Measurements from ENCODE around the gene VRK1.

VRK1 gene

DNA sequence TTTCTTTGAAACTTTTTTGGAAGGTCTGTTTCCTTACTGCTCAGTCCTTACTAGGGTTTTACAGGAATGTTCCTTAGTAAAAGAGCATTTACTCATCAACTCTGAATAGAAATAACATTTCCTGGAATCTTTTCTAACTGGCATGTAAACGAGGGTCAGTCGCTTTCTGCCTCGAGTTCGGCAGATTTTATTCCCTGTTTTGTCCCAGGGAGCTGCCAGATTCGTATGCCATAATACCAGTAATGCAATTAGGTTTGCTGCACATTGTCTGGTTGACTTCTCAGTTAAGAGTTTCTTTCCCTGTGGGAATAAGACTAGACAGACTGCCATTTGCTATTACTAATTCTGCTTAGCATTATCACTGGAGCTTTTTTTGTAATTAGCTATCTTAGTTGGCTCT, 91.9 kb downstream of the VRK1 start:
- DNase-seq: no peak

DNA sequence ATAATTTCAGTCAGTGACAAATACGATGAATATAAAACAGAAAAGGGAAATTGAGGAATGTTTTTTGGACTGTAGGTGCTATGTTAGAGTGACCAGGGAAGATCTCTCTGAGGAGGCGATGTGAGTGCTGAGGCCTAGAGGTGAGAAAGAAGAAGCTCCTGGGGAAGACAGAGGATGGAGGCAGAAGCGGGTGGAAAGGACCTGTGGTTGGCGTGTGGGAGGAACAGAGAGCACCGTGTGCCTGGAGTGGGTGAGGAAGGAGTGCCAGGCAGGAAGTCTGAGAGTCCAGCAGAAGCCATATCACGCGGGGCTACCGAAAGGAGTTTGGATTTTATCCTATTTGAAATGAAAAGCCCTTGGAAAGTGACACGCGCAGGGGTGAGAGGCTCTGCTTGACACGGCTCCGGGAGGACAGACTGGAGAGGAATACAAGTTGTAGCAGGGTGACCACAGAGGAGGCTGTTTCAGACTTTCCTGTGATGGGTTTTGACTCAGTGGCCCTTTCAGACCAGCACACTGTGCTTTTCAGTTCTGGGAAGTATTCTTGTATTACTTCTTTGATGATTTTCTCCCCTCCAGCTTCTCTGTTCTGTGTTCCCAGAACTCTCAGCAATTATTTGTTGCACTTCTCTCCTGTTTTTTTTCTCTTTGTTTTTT, 96.9 kb downstream of the VRK1 start:
- DNase-seq: no peak

DNA sequence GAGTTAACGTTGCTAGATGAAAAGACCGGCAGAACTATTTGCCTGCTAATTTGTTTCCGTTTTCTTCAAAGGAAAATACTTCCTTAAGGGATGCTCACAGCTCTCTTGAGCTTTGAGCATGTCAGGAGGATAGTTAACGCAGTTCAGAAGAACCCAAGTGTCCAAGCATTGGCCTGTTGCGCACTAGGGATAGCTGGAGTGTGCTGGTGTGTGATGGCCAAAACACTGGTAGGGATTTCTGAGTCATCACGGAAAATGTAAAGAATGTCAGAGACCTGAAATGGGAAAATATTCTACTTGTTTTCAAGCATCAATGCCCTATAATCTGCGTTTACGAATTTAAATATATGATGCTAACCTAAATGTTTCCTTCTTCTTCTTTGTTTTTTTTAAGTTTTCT, 97.8 kb downstream of the VRK1 start:
- DNase-seq: peak; percentile 31

DNA sequence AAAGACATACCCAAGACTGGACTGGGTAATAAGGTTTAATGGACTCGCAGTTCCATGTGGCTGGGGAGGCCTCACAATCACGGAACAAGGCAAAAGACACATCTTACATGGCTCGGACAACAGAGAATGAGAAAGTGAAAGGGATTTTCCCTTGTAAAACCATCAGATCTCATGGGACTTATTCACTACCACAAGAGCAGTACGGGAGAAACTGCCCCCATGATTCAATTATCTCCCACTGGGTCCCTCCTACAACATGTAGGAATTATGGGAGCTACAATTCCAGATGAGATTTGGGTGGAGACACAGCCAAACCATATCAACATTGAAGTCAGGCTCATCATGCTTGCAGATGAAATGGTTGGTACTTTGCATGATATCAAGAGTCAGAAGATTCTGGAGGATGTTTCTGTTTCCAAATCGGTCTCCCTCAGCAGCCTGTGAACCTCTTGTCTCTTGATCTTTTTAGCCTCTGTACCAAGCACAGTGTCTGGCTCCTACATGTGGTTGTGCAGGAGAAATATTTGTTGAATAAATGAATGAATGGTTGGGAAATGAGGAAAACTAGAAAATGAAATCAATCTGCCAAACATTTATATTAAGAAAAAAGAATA, 98.6 kb downstream of the VRK1 start:
- no peak for DNase-seq

DNA sequence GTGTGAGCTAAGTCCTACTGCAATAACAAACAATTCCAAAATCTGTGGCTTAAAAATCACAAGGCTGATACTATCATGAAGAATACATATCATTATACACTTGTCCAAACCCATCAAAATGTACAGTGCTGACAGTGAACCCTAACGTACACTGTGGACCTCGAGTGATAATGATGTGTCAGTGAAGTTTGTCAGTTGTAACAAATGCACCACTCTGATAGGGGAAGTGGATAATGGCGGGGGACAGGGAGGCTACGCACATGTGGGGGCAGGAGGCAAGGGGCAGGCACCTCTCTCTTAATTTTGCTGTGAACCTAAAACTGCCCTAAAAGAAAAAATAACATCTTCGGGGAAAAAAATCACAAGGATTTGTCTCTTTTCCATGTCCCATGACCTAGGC, 100.0 kb downstream of the VRK1 start:
- no peak for DNase-seq

DNA sequence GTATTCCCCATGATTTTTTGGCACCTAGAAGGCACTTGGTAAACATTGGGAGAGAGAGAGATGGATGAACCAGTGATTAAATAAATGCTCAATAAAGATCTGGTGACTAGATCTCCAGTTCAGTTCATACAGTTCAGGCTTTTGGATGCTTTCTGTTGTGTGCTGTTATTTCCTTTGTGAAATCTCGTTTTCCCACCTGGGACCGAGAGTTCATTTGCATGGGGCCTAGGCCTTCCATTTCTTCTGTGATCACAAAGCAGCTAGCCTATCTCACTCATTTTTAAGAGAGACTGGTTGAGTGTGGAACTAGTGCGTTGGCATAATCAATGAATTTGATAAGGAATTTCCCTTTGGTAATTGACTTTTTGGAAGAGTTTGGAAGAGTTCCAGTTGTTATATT, 104.0 kb downstream of the VRK1 start:
- DNase-seq: no peak

DNA sequence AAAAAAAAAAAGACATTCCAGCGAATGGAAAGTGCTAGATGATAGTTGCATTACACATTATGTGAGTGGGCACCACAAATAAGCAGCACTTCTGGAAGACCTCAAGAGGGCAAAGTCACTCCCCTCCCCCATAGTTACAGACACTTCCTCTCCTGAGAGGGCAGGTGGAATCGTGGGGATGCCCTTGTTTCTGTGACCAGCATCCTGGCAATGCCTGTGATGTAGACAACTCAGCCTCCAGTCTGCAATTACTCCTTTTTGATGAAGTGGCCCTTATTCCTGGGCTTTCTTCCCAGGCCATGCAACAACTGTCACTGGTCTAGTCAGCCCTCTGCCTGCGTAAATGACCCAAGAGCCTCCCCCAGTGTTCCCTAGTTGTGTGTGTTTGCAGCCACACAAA, 104.8 kb downstream of the VRK1 start:
- no peak for DNase-seq

DNA sequence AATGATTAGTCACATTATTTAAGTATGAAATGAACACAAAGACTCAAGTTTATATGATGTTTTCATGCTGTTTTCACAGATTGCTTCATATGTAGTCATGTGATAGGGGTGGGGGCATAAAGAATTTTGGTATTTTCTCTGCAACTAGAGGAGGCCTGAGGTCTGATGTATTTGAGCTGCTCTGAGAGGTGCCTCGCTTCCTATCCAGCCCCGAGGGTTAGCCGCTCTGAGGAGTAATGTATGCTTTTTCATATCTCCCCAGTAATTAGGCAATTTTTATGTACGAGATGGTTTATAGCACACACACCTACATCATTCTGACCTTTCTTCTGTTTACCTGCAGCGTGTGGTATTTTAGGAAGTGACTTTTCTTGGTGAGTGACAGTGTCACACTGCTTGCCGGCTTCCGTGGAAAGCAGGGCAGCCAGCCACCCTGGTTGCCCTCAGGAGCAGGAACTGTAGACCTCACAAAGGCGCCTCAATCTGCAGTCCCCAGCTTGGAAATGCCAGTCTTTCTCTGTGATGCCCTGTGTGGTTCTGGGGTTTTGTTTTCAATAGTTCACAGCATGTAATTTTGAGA, 106.4 kb downstream of the VRK1 start:
- DNase-seq: no peak

DNA sequence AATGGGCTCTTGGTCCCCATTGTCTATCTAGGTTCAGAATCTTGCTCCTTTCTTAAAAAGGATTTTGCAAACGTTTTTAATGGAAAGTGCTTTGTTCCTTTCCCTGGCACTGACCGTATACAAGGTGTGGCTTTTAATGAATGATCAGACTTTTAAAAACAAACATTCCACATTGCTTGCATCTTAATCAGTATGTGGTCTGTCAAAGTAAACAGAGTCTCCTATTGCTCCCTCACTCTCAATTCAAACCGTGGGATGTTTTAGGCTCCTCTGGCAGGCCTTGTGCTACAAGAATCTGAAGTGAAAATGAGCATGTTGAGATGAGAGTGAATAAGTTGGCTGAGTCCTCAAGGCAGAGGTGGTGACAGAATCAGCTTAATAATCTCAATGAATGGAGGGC, 107.0 kb downstream of the VRK1 start:
- DNase-seq: no peak

DNA sequence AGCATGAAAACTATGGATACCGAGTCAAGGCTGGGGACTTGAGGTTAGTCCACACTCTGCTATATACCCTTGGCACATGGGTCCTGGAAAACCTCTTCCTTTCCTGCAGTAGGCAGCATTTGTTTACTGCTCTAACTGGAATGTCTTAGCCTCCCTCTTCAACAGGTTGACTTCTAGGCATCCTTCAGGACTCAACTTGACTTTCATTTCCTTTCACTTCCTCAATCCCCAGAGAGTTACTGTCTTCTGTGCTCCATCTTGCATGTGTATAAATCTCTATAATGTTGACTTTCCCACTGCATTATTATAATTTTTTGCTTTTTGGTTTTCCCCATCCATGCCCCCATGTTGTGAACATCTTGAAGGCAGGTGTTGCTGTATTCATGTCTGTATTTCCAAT, 107.9 kb downstream of the VRK1 start:
- DNase-seq: no peak

DNA sequence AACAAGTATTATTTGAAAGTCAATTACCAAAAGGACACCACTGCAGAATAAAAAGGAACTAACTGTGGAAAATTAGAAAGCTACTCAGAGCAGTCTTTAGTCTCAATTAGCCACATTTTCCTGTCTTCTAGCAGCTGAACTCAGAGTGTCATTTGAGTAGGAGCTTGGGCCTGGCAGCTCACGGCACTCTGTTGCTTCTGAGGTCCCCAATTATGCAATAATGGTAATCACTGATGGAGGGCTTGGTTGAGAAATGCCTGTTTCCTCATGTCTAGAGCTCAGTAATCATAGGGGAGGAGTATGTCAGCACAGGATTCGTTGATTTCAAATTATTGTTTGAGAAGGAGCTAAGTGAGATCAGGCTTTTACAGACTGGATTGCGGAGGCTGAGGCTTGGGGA, 108.6 kb downstream of the VRK1 start:
- no peak for DNase-seq

DNA sequence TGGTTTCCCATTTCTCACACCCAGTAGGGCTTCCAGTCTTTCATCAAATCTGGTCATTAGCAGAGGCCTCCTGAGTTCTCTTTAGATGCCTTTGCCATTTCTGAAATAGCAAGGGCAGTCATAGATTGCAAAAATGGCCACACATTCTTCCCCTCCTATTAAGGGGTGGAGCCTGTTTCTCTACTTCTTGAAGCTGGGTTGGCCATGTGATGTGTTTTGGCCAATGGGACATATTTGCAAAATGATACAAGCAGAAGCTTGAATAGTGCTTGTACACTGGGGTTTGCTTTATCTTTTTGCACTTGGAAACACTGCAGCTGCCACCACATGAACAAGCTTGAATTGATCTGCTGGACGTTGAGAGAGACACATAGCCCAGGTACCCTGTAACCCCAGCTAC, 109.3 kb downstream of the VRK1 start:
- DNase-seq: no peak

DNA sequence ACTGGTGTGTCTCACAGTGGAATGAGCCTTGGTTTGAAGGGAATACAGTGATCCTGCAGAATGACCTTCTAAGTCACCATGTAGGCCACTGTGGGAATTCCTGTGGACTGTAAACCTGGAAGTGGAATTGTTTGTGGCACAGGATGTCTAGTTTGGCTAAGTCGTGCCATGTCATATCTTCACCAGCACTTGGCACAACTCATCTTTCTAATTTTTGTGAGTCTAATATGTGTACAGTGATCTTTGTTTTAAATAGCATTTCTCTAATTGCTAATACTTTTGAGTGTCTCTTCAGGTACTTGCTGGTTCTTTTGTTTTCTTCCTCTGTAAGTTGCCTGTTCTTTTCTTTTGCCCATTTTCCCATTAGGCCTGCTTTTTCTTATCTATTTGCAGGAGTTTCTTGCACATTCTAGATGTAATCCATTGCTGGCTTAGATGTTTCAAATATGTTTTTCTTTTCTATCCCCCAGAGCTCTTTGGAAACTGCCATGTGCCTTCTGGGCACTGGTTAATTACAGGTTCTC, 112.7 kb downstream of the VRK1 start:
- DNase-seq: no peak

DNA sequence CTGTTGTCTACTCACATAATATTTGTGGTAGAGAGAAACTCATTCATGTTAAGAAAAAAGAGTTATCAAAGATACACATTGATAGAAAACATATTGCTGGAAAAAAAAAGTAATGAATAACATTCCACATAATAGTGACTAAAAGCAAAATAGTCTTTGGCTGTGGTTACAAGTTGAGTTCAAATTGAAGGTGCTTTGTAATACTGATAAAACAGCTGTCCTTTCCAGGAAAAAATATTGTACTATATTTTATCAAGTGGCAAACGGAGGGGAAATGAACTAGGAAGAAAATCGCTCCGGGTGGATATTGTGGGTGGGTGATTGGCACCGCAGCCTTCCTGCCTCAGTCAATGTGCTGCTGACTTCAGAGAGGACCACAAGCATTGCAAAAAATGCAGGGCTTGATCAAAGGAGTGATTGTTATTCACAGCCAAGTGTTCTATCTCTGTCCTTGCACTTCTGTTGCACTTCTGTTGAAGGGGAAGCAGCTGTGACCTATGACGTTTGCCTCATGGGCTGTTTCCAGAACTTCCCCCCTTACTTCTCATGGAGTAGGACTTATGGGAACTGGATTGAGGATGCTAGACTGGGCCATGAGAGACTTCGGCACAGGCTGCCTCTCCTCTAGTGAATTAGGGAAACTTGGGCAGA, 114.4 kb downstream of the VRK1 start:
- DNase-seq: no peak

DNA sequence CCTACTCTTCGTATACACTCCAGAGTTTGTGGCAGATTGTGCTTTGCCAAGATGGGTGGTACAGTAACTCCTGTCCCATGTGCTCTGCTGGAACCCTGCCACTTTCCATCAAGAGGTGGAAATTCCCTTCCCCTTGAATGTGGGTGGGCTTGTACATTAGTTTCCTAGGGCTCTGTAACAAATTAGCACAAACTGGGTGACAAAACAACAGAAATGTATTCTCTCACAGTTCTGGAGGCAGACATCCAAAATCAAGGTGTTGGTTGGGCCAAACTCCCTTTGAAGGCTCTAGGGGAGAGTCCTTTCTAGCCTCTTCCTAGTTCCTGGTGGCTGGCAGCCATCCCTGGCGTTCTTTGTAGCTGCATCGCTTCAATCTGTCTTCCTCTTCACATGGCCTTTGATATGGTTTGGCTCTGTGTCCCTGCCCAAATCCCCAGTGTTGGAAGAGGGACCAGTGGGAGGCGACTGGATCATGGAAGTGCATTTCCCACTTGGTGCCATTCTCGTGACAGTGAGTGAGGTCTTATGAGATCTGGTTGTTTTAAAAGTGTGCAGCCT, 117.5 kb downstream of the VRK1 start:
- DNase-seq: no peak

DNA sequence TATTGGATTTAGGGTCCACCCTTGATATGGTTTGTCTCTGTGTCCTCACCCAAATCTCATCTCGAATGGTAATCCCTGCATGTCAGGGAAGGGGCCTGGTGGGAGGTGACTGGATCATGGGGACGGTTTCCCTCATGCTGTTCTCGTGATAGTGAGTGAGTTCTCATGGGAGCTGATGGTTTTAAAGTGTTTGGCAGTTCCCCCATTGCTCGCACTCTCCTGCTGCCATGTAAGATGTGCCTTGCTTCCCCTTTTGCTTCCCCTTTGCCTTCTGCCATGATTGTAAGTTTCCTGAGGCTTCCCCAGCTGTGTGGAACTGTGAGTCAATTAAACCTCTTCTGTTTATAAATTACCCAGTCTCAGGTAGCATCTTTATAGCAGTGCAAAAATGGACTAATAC, 118.3 kb downstream of the VRK1 start:
- DNase-seq: no peak

DNA sequence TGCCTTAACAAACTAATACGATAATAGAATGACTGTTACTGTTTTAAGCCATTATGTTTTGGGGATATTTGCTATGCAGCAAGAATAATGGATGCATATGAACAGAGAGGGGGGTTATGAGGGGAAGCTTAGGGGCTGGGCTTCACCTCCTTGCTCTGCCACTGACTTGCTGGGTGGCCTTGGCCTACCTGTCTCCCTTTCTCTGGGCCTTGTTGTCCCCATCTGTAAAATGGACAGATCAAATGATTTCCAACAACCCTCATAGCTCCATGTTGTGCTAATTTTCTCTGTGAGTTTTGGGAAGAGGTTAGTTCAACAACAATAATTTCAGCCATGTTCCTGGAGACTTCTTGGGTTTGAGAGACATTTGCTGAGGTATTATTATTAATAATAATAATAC, 119.6 kb downstream of the VRK1 start:
- DNase-seq: no peak

DNA sequence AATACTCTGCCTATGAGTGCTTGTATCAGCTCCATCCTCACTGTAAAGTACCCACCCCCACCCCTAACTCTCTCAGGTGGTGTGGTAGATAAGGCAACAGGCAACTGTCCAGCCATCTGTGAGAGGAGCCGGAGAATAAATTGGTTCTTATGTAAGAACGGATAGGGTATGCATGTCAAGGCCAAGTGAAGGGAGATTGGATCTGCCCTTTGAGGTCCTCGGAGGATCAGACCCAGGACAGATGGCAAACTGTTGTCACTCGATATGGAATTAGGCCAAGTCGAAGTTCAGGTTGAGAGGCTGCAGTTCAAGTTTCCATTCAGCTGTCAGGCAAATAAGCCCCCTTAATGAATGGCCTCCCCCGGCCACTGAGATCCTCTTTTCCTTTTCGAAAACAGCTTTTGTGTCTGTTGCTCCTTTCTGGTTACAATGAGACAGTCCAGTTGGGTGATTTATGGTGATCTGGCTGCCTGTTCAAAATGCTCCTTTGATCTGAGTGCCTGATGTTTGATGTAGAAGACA, 120.3 kb downstream of the VRK1 start:
- no peak for DNase-seq

DNA sequence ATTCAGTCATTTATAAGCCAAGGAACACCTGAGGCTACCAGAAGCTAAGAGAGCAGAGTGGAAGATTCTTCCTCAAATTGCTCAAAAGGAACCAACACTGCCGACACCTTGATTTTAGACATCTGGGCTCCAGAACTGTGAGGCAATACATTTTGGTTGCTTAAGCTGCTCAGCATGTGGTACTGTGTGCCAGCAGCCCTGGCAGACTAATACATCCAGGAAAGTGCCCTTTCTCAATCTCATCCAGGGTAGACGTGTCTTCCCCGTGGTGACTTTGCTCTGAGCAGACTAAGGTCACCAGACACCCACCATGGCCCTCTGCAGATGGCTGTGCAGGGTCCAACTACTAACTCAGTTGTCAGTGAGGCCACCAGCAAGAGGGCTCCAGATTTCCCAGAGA, 122.8 kb downstream of the VRK1 start:
- no peak for DNase-seq

DNA sequence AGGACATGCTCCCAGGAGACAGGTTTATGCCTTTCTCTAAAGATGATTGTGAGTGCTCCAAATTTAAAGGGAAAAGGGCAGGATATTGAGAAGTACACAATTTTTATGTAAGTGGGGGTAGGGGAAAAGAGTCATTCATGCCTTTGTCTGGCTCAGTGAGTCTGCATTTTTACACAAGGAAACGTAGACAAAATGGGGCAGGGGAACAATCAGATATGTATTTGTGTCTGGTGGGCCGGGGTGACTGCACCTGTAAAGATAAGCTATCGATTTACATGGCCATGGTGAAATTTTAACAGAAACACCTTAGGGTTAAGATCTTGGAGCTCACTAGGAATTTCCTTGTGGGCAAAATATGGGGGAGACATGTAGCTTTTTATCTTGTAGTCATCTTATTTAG, 123.6 kb downstream of the VRK1 start:
- DNase-seq: no peak

DNA sequence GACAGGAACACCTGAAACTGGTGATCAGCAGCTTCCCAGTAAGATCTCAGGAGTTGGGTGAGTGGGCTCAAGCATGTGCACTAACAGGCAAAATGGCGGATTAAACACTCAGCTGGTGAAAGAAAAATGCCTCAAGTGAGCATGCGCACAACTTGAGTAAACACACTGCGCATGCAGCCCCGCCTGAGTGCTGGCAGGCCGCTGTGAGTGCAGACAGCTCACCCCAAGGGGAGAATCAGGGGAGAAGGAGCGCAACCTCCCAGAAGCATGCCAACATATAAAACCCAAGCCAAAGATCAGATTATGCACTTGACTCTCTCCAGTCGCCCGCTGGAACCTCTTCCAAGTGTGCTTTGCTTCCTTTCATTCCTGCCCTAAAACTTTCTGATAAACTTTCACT, 125.8 kb downstream of the VRK1 start:
- DNase-seq: no peak

DNA sequence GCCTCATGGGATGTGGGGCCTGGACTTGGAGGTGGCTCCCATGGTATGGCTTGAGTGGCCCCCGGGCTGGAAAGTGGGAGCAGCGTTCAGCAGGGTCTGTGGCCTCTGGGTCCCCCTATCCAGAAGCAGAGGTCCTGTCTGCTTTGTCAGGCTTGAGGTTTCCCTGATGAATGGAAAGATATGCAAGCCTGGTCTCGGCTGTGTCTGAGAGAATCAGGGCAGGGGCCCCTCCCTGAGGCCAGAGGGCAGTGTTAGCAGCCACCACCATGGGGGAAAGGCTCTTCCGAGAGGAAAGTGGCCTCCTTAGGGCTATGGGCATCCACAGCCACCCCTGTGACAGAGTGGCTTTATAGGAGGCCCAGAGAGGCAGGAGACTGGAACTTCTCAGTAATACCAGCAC, 128.2 kb downstream of the VRK1 start:
- DNase-seq: no peak

DNA sequence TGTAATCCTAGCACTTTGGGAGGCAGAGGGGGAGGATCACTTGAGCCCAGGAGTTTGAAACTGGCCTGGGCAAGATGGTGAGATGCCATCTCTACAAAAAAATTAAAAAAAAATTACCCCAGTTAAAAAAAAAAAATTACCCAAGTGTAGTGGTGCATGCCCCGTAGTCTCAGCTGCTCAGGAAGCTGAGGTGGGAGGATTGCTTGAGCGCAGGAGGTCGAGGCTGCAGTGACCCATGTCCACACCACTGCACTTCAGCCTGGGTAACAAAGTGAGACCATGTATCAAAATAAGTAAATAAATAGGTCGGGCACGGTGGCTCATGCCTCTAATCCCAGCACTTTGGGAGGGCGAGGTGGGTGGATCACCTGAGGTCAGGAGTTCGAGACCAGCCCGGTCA, 128.8 kb downstream of the VRK1 start:
- no peak for DNase-seq
